A204.1 (cell line): Measurements from ENCODE around the gene PUS7.
"Not testable (repeated sequence)": the region's sequence is repeated elsewhere in the genome, so short reads cannot be mapped to it uniquely, and the experiment has no call there.

Source experiments
- FAIRE-seq: peaks from 2 replicates; lab custom pipeline; 2012; peaks lifted over from hg19 to GRCh38; lab: Jason Lieb, UNC

Gene PUS7

DNA sequence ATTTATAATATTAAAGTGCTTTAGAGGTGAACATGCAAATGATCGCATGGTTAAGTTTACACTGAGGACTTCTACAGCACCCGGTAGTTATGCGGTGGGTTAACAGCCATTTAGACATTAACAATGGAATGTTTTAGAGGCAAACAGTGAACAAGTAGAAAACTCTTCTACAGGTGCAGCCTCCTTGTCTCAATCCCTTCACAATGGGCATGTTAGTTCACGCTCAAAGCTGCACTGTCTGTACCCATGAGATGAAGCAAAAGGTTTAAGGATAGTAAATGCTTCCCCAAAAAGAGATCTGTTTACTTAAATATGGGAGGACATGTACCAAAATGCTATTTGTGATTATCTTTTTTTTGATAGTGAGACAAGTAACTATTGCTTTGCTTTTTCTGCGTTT is 25.1 kb downstream of the PUS7 start:
- FAIRE-seq: no peak

DNA sequence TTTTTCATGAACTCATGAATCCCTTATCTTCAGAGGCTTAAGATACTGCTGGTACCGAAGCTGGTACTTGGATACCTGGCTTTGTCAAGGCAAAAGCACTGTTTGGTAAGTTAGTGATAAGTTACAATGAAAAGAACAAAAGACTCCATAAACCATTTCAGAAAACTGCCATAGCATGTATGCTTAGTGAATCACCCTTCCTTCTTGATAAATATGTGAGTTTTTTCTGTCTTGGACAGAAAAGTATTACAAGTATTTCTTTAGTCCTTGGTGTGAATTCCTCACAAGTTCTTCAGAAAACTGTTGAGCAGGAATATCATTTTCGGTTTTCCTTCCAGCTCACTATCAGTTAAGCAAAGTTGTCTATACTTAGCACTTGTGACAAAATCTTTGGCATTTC is 25.6 kb downstream of the PUS7 start:
- FAIRE-seq: no peak

DNA sequence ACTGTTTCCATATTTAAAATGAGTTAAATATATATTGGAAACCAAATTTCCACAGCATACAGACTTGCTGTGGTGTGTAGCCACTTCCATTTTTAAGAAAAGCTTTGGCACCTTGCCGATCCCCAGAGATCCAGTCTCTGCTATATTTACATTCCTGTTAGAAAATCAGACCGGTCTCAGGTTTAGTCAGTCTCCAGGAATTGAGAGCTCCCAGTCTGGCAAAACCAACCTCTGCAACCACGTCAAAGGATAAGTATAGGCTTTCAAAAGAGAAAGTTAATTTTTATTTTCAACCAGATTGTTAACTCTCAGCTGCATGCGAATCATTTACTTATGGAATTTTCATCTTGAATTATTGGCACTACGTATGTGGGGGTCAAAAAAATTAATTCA is 28.2 kb downstream of the PUS7 start:
- no peak for FAIRE-seq

DNA sequence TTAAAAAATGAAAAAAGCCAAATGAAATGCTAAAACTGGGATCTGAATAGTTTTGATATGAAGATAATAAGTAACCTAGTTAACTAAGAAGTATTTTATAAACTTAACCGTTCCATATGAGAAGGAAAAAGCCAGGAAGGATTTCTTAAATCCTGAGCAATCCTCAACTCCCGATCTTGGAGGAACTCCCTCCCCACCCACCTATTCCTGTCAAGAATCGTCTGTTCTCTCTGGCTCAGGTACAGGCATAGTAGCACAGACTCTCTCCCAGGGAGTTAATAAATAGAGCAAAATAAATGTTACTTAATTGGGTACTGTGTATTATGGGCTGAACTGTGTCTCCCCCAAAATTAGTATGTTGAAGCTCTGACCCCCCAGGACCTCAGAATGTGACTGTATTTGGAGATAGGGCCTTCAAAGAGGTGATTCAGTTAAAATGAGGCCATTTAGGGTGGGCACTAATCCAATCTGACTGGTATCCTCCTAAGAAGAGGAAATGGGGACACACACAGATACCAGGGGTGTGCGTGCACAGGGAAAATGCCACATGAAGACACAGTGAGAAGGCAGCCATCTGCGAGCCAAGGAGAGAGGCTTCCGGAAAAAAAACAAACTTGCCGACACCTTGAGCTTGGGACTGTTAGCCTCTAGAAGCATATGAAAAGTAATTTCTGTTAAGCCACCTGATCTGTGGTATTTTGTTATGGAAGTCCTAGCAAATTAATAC is 28.7 kb downstream of the PUS7 start:
- FAIRE-seq: no peak

DNA sequence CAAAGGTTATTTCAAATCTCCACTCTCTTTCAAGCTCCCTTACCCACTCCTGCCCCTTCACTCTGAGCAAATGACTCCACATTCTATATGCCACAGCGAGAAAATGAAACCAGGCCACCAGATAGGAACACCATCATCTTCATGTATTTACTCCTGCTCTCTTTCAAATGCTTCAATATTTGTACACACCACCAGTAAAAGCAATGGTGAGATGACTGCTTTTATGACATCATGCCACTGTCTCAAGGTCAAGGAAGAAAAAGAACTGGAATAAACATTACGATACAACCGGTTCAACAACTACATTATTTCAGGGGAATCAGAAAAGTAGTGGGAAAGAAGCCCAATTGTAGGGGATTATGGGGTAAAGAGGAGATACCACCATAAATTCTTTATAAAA is 32.7 kb downstream of the PUS7 start:
- FAIRE-seq: no peak

DNA sequence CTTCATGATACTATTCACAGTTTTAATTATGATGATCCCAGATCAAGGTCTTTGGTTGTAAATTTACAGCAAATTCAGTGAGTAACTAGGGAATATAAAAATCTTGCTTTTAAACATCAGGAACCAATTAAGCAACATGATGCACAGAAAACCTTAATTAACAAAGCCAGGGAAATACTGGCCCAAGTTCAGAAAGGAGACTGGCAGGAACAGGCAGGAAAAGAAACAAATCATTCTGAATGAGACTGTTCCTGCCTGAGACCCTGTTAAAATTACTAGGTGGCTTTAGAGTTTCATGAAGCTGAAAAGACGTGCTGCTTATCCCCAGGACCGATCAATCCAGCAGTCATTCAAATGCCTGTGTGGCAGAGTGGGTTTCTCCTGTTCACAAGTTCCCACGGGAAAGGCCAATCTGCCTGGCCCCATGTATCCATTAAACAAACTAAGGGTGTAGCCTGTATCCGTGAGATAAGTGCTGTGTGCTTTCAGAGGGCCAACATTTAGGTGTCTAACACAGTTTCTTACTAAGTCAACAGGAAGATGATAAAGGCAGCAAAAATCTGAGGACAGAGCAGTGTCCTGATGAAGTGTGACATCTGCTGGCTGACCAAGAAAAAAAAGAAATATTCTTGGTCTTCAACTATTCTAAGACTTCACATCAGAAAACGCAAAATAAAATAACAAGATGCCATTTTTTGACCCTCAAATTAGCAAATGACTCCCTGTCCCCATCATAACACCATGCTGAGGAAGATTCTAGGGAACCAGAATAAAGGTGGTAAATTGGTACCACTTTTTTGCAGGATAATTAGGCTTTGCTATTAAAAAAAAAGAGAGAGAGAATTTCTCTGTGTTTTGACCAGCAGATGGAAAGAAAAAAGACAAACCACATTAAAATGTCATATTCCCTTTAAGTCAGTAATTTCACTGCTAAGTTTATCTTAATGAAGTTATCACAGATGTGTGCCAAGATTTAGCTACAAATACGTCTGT is 34.2 kb downstream of the PUS7 start:
- peak; percentile 89 for FAIRE-seq

DNA sequence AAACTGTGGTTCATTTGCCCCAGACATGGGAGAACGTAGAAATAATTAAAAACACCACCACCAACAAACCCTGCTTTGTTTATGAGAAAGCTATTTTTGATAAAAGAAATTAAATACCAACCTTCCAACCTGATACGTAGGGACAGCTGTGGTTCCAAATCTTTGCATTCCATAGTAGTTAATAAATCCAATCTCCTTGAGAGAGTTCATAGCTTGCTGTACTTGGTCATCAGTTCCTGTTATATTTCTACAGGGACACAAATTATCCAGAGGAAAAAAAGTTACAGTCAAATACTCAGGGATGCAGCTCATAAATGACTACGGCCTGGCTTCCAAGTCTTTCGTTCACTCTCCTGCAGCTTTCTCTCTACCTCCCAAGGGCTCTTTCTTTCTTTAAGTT is 41.1 kb downstream of the PUS7 start:
- no peak for FAIRE-seq

DNA sequence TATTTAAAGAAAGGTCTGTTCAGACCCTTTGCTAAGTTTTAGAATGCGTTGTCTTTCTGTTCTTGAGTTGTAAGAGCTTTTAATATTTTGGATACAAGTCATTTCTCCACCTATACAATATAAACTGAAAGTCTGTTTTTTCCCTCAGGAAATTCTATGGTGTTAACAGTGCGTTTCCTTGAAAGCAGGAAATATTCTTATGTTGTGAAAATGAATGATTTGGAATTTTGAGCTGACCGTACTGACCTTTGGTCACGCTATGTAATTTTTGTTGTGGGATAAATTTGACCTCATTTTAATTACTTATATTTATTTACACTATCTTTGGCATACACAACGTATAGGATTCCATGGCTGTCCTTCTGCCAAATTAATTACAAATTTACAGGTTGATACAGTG is 43.5 kb downstream of the PUS7 start:
- no peak for FAIRE-seq

DNA sequence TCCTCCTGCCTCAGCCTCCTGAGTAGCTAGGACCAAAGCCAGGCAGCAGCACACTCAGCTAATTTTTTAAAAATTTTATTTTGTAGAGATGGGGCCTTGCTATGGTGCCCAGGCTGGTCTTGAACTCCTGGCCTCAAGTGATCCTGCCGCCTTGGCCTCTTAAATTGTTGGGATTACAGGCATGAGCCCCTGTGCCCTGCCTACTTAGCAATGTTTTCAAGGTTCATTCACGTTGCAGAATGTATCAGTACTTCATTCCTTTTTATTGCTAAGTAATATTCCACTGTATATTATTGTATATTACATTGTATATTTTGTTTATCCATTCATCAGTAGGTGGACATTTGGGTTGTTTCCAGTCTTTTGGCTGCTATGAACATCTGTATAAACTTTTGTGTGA is 44.2 kb downstream of the PUS7 start:
- FAIRE-seq: no peak

DNA sequence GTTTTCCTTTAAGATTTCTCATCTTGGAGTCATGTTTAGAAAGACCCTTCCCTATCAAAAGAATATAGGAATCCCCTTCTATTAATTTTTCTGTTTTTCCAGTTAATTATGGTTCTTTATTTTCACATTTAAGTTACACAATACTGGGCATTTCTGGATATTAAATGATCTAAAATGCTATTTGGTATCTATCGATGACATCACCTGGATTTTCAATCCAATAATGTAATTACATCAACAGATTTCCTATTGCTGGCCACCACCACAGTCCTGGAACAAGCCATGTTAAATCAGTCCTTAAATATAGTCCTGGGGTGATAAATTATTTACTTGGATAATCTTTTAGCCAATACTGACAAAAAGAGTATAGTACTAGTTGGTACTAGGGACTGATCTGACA is 48.0 kb downstream of the PUS7 start:
- no peak for FAIRE-seq

DNA sequence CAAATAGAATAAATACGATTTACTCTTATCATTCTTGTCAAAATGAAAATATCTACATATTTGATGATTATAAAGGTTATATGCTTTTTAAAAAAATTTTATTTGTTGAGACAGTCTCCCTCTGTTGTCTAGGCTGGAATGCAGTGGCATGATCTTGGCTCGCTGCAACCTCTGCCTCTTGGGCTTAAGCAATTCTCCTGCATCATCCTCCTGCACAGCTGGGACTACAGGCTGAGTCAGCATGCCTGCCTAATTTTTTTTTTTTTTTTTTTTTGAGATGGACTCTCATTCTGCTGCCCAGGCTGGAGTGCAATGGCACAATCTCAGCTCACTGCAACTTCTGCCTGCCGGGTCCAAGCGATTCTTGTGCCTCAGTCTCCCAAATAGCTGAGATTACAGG is 48.9 kb downstream of the PUS7 start:
- FAIRE-seq: no peak

DNA sequence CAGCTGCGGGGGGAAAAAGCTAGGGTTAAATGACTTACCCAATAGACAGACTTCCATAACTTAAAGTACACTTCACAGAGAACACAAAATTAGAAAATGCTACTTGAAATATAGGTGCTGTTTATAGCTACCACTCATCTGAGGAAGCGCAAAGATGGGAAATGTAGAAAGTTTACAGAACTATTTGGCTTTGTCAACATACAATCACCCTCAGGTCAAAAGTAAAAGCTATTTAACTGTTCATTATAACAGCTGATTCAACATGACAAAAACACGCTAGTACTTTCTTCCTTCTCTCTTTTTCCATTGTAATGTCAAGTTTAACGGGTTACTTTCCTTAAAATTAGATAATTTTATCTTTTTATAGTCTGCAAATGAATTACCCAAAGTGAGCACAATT is 51.2 kb downstream of the PUS7 start:
- FAIRE-seq: no peak

DNA sequence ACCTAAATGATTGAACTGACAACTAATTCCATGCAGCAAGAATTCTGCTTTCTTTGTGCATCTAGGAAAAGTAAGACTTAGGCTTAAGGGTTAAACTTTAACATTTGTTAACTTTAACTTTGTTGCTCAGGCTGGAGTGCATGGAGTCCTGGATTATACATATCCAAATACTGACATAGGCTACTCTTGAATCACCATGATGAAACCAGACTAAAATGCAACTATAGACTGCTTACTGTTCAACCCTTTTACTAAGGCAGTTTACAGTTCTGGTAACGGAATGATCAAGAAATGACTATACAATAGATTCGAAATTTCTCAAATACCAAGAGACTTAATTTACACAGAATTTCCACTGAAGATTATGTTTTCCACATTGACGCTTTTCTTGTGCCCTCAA is 52.0 kb downstream of the PUS7 start:
- FAIRE-seq: no peak

DNA sequence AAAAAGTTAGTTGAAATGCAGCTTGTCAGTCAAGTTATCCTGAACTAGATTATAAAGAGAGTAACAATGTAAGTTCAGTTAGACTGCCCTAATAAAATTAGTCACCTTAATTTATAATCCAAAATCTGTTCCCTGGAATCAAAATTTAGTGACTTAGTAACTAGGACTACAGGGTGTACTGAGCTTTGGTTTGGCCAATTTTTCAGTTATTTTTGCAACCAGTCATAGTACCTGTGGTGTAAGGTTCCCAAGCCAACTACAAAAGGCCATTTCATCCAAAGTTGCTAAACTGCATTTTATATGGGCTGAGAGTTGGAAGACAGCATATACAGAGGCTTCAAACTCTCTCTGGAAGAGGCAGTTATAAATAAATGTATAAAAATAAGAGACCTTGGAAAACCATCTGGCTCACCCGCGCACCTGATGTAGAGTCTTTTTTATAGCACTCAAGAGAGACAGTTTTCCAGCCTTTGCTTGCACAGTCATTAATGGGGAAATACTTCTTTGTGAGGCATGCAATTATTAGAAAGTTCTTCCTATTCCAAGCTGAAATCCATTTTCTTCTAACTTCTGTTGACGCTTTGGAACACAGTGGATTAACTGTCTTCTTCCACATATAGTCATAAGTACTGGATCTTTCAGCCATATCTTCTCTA is 59.2 kb downstream of the PUS7 start:
- no peak for FAIRE-seq

DNA sequence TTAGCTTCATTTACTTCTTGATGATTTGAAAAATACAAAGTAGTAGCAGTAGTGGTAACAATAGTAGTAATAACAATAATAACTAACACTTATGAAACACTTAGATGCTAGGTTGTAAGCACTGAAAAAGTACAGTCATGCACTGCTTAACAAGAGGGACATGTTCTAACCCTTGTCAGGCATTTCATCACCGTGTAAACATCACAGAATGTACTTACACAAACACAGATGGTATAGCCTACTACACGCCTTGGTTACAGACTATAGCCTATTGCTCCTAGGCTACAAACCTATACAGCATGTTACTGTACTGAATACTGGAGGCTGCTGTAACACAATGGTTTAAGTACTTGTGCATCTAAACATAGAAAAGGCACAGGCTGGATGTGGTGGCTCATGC is 60.6 kb downstream of the PUS7 start:
- FAIRE-seq: no peak

DNA sequence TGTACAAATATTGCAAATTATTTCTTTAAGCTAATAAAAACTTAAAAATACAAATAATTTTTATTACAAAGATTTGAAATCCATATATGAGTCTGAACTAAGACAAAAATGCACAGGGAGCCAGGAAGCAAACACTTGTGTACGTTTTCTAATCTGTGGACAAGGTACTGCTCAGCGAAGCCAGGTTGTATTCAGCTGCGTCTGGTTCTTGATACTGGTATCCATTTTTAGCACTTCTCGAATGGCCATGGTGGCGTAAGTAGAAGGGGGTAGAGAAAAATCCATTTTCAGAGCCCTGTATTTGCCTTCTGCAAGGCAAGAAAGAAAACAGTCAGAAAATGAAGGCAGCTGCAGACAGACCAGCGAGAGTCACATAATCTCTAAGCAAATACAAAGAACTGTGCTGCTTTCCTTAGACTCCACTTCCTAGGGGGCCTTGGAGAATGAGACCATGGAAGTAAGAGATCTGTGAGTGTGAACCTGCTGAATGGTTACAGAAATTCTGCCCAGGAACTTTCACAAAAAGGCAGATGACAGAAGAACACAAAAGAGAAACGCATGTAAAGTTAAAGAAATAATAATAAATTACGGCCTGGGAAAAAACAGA is 64.3 kb downstream of the PUS7 start:
- no peak for FAIRE-seq

DNA sequence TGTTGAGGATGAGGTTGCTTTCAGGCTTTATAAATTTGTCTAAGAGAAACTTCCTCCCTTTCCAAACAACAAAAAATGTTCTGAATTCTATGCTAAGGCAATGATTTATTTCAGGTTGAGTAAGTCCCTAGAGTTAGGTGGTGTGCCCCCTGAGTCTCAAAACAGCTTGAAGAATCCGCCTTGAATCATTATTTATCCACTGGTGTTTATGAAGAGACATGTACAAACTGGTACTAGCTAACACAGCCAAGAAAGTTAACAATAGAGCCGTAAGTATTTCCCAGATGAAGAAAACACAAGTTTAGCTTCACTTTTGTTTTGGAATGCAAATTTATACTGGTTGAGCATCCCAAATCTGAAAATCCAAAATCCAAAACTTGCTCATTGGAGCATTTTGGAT is 67.2 kb downstream of the PUS7 start:
- no peak for FAIRE-seq

DNA sequence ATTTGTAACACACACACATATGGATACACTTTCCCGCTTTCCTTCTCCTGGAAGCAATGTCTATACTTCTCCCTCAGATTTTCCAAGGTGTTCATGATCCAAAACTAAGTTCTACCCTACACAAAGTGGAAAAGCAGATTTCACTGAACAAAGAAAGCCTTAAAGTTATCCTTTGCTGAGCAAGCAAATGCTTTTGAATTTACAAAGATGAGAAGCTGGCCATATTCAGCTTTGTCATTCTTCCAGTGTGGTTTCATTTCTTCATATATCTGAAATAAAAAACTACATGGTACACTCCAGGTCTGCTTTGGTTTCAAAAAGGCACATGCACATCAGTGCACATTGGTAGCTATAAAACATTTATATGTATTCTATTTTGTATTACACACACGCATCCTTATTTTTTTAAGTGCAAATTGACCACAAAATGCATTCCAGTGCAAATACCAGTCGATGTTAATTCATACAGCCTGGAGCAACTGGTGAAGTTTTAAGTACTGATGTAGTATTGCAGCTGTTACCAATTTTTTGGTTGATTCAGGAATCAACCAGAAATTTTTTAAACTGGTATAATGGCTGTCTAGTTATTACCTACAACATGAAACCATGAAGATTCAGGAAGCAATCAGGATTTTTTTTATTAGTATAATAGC is 67.8 kb downstream of the PUS7 start:
- FAIRE-seq: no peak

DNA sequence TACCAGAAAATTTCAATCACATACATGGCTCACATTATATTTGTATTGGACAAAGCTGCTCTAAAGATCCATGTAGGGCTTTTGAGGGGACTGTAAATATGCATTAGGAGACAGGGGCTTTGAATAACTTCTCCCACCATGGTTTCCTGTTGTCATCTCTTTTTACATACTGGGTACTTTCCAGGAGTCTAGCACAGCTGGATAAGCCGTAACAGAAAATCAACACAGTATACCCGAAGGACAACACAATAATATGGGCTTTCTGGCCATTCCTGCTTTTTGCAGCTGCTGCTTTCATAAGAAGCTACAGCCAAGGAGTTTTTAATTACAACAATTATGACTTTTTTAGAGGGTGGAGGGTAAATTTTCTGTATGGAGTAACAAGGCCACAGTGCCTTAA is 70.0 kb downstream of the PUS7 start:
- FAIRE-seq: no peak

DNA sequence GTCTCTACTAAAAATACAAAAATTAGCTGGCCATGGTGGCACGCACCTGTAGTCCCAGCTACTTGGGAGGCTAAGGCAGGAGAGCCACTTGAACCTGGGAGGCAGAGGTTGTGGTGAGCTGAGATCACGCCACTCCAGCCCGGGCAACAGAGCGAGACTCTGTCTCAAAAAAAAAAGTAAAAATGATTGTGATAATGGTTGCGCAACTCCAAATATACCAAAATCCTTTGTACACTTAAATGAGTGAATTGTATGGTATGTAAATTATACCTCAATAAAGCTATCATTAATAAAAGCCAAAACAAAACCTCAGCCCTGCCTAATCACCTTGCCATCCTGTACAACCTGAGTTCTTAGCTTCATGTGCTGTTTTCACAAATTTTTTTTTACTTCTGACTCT is 71.2 kb downstream of the PUS7 start:
- not testable (repeated sequence) for FAIRE-seq

DNA sequence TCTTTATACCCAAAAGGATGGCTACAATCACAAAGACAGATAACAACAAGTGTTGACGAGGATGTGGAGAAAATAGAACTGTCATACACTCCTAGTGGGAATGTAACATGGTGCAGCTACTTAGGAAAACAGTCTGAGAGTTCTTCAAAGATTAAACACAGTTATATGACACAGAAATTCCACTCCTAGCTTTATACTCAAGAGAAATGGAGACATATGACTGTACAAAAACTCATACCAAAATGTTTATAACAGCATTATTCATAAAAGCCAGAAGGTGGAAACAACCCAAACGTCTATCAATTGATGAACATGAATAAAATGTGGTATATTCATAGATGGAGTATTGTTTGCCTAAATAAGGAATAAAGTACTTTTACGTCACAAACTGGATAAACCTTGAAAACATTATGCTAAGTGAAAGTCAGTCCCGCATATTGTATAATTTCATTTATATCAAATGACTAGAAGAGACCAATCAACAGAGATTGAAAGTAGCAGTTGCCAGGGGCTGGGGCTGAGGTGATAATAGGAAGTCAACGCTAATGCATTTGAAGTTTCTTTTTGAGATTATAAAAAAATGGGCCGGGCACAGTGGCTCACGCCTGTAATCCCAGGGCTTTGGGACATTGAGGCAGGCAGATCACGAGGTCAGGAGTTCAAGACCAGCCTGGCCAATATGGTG is 71.8 kb downstream of the PUS7 start:
- FAIRE-seq: no peak

DNA sequence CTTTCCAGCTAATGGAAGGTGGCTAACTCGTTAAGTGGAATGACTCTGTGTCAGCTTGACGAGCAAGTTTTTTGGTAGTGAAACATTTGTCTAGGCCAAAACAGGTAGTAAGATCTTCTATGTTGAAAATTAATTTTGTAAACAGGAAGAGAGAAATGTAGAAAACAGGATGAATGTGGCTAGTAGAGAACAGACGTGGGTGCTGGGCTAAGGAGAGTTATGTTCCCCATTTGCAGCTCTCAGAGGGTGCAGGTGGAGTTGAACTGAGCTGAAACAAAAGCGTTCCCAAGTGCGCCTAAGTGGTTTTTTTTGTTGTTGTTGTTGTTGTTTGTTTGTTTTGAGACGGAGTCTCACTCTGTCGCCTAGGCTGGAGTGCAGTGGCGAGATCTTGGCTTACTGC is 73.9 kb downstream of the PUS7 start:
- FAIRE-seq: no peak
